Heart left ventricle (tissue), 16 donors: ENCODE data around the gene METTL22. TPM values are rescaled to one million over a fixed set of nuclear protein-coding genes. Genes with fewer than 3 reads are reported as not detected.

Experiments
- ATAC-seq, 4 donors: fragments of 200-7000 bp; cut with Tn5 transposase; one replicate each; pipeline ENCODE4 v1.9.1; 2020 to 2022; ENCODE audit warnings: moderate library complexity in 4 of 4, mild to moderate bottlenecking in 3 of 4, moderate number of reproducible peaks in 1 of 4
- DNase-seq, 5 donors: peaks; one replicate each; pipeline ENCODE4 v3.0.0-alpha.2; 2020
- H3K27ac ChIP-seq, 12 donors: fragments of 200-600 bp; sonication (generic) in 4 of 12; one replicate each; pipeline versions ENCODE4 v1.5.0 to v1.8.0; 2016 to 2022; ENCODE audit warnings: mild to moderate bottlenecking in 2 of 12
- H3K27me3 ChIP-seq, 9 donors: fragments of 200-600 bp; sonication (generic) in 2 of 9; one replicate each; pipeline versions ENCODE4 v1.5.1 to v1.8.0; 2016 to 2022; ENCODE audit warnings: mild to moderate bottlenecking in 3 of 9
- H3K36me3 ChIP-seq, 9 donors: fragments of 200-600 bp; sonication (generic) in 2 of 9; one replicate each; pipeline versions ENCODE4 v1.5.0 to v1.8.0; 2018 to 2022; ENCODE audit warnings: mild to moderate bottlenecking in 2 of 9
- H3K4me1 ChIP-seq, 12 donors: fragments of 200-600 bp; sonication (generic) in 4 of 12; one replicate each; pipeline versions ENCODE4 v1.5.0 to v1.8.0; 2016 to 2022; ENCODE audit warnings: mild to moderate bottlenecking in 3 of 12
- H3K4me3 ChIP-seq, 12 donors: fragments of 200-600 bp; sonication (generic) in 4 of 12; one replicate each; pipeline versions ENCODE4 v1.5.0 to v1.8.0; 2017 to 2022; ENCODE audit warnings: mild to moderate bottlenecking in 9 of 12, moderate library complexity in 4 of 12
- H3K9me3 ChIP-seq, 12 donors: fragments of 200-600 bp; sonication (generic) in 4 of 12; one replicate each; pipeline versions ENCODE4 v1.5.0 to v1.8.0; 2016 to 2022; ENCODE audit warnings: mild to moderate bottlenecking in 1 of 12
- CTCF ChIP-seq, 12 donors: fragments of 200-600 bp; sonication (generic) in 4 of 12; IDR thresholded peaks; one replicate each; pipeline versions ENCODE4 v1.5.0 to v1.8.0; 2018 to 2022; ENCODE audit warnings: antibody characterized with exemption in 12 of 12, mild to moderate bottlenecking in 5 of 12
- POLR2A ChIP-seq, 2 donors: fragments of 450-650 bp; IDR thresholded peaks; one replicate each; pipeline ENCODE4 v1.6.1; 2017; ENCODE audit warnings: antibody characterized with exemption in 2 of 2, mild to moderate bottlenecking in 2 of 2, moderate library complexity in 2 of 2
- WGBS, 4 donors: extraction: QIAGEN DNeasy Blood & Tissue Kit in 2 of 4; methylation state at CpG; one replicate each; pipeline versions ENCODE4 v1.1.5 to v1.1.7; 2013 to 2018; 5-methylcytosine and 5-hydroxymethylcytosine counted together
- intact Hi-C, 10 donors: fragments of 100-400 bp; cut with DNase I; formaldehyde crosslinking; loops; one replicate each; pipeline versions ENCODE4 v1.11.1 to v1.14.2; 2022
- polyA plus RNA-seq, 2 donors: library from polyadenylated mRNA; stranded (reverse); fragments of 200-250 nt; gene quantifications; one replicate each; pipeline ENCODE4 v1.2.3, GENCODE V29; 2013
- total RNA-seq, 9 donors: library from RNA; depleted of rRNA in 2 of 9; stranded (reverse); fragments of >200 nt in 2 of 9; fragmentation: NEBNext Ultra II Directional in 3 of 9; extraction: Animal tissue kit (Norgen Biotek cat#: 25700) in 3 of 9; gene quantifications; one replicate each; pipeline versions ENCODE4 v1.1.0 to v1.2.4, GENCODE V29; 2016 to 2023
- donor health status: ischemic (EF 13 %, LVEDD 7.1; RV severe dilation, severe dysfunction).
- donor health status: healthy with polysubstance abuse.
- donor health status: DM: no; HTN: yes; CAD: no.
- donor health status: DM: no; HTN: no; CAD: no.
- donor health status: ischemic (EF 25% LVEDD 6.9; RV normal size, moderate dysfunction).
- donor health status: ischemic (EF 25% LVEDD 5.7; RV mildly dilated, moderate dysfunction).
- donor health status: healthy.
- donor health status: DM: yes; HTN: yes; CAD: no.
- donor health status: ischemic (EF 35%, LVEDD 5.7; RV mildly dilated, moderate dysfunction).
- donor health status: nonischemic (EF 11% LVEDD 7.7; RV severe dilation, severe dysfunction).
- donor health status: DM: yes; HTN: yes; CAD: no.
- donor health status: PGD.
- donor health status: ischemic (EF 29% LVEDD 5.4; RV normal size, mild dysfunction).
- donor health status: nonischemic (EF 23%, LVEDD 6.1; RV moderate dilation, normal function).

METTL22 gene
- total and polyA plus RNA-seq, 11 donors = 15.3 to 80.3 (median 34.0) TPM

- H3K9me3 ChIP-seq = peaks cover 0 to 13% (median 8%) of the 10 kb centered on the region in 12 donors
- TF ChIP-seq CTCF (IDR thresholded peaks at IDR 0.05) = no peak
- no peak for TF ChIP-seq POLR2A (IDR thresholded peaks at IDR 0.05)
- no peaks in the 10 kb centered on the region for H3K36me3 ChIP-seq
- intact Hi-C loops = no loop called here
- no peak overlapping the region for H3K4me3 ChIP-seq
- peaks cover 11 to 49% (median 19%) of the 10 kb centered on the region in 9 donors for H3K27me3 ChIP-seq
- no peak for DNase-seq
- 46 to 52% (median 49%) methylated on average over 9 of the region's 9 CpGs for WGBS, 4 donors
- peaks cover 0 to 13% (median 1%) of the 10 kb centered on the region in 12 donors for H3K4me1 ChIP-seq
- H3K27ac ChIP-seq = no peak overlapping the region
- ATAC-seq = no peak
These were observed 27.3 kb upstream of the METTL22 start for GRCh38 chr16:8594149-8594666.

GRCh38 chr16:8595783-8596182, 25.7 kb upstream of the METTL22 start:
- intact Hi-C loops = no loop called here

GRCh38 chr16:8596581-8596980, 24.9 kb upstream of the METTL22 start:
- 82 to 88% (median 84%) methylated on average over 1 of the region's 1 CpG for WGBS, 4 donors
- Histone ChIP-seq H3K9me3 (peaks cover 0 to 13% (median 8%) of the 10 kb centered on the region in 12 donors), H3K27me3 (peaks cover 0 to 32% (median 5%) of the 10 kb centered on the region in 9 donors), H3K36me3 (no peaks in the 10 kb centered on the region), H3K4me1 (no peaks in the 10 kb centered on the region), H3K4me3 (no peak overlapping the region), H3K27ac (no peak overlapping the region)
- no peak for DNase-seq
- TF ChIP-seq CTCF (IDR thresholded peaks at IDR 0.05) = no peak
- TF ChIP-seq POLR2A (IDR thresholded peaks at IDR 0.05) = no peak
- no peak for ATAC-seq
- intact Hi-C loops = no loop called here

More at GRCh38 chr16:8595783-8596182, 25.7 kb upstream of the METTL22 start:
- TF ChIP-seq POLR2A (IDR thresholded peaks at IDR 0.05) = no peak
- no peak for TF ChIP-seq CTCF (IDR thresholded peaks at IDR 0.05)
- WGBS, 4 donors = 79 to 91% (median 88%) methylated on average over 5 of the region's 5 CpGs
- ATAC-seq = no peak
- no peak overlapping the region for H3K27ac ChIP-seq
- H3K9me3 ChIP-seq = peaks cover 0 to 13% (median 8%) of the 10 kb centered on the region in 12 donors
- no peaks in the 10 kb centered on the region for H3K36me3 ChIP-seq
- no peak for DNase-seq
- no peaks in the 10 kb centered on the region for H3K4me1 ChIP-seq
- no peak overlapping the region for H3K4me3 ChIP-seq
- H3K27me3 ChIP-seq = peaks cover 0 to 33% (median 5%) of the 10 kb centered on the region in 9 donors

GRCh38 chr16:8600144-8600775, 21.2 kb upstream of the METTL22 start:
- no peaks in the 10 kb centered on the region for H3K36me3 ChIP-seq
- DNase-seq (no peak), ATAC-seq (peak in 2 of 4 donors; percentile 28 to 39)
- H3K9me3 ChIP-seq = peaks cover 0 to 16% (median 8%) of the 10 kb centered on the region in 12 donors
- no peak for TF ChIP-seq CTCF (IDR thresholded peaks at IDR 0.05)
- no peak for TF ChIP-seq POLR2A (IDR thresholded peaks at IDR 0.05)
- no peak overlapping the region for H3K4me3 ChIP-seq
- peaks cover 0 to under 1% (median 0%) of the 10 kb centered on the region in 9 donors for H3K27me3 ChIP-seq
- no peak overlapping the region for H3K27ac ChIP-seq
- WGBS, 4 donors = 44 to 61% (median 56%) methylated on average over 11 of the region's 11 CpGs
- intact Hi-C loops = no loop called here
- no peaks in the 10 kb centered on the region for H3K4me1 ChIP-seq
